Right atrium auricular region (tissue), 2 donors: ENCODE measurements around the gene CLEC16A. TPM values are rescaled to one million over a fixed set of nuclear protein-coding genes. Genes with fewer than 3 reads are reported as not detected.

Experiments used
- DNase-seq: peaks from one replicate; pipeline ENCODE4 v3.0.0-alpha.2; 2019; ENCODE audit warnings: low spot score
- H3K27ac ChIP-seq, 2 donors: fragments of 200-600 bp; sonication (generic); 1 replicate in 1 of 2; 2 replicates in 1 of 2; pipeline ENCODE4 v1.5.1; 2016 to 2019
- H3K27me3 ChIP-seq, 2 donors: fragments of 200-600 bp; sonication (generic); one replicate each; pipeline versions ENCODE4 v1.5.1 to v1.6.0; 2017 to 2019
- H3K36me3 ChIP-seq: fragments of 200-600 bp; sonication (generic); one replicate; pipeline ENCODE4 v1.5.1; 2016
- H3K4me1 ChIP-seq, 2 donors: fragments of 200-600 bp; sonication (generic); one replicate each; pipeline versions ENCODE4 v1.5.1 to v1.6.0; 2017 to 2019
- H3K4me3 ChIP-seq, 2 donors: fragments of 200-600 bp; sonication (generic); 1 replicate in 1 of 2; 2 replicates in 1 of 2; pipeline ENCODE4 v1.5.1; 2017 to 2019; ENCODE audit warnings: mild to moderate bottlenecking in 1 of 2, moderate library complexity in 1 of 2
- H3K9me3 ChIP-seq, 2 donors: fragments of 200-600 bp; sonication (generic); one replicate each; pipeline ENCODE4 v1.5.1; 2019
- total RNA-seq, 2 donors: library from RNA; depleted of rRNA; stranded (reverse); fragments of >200 nt; gene quantifications; one replicate each; pipeline ENCODE4 v1.1.0, GENCODE V29; 2016
- TF ChIP-seq, protein P1 (sequence below), 2 donors: fragments of 200-600 bp; sonication (generic); IDR thresholded peaks; one replicate each; pipeline ENCODE4 v1.5.1; 2019; ENCODE audit warnings: antibody characterized with exemption in 2 of 2

The CLEC16A gene
- total RNA-seq, 2 donors from 2014 or later, result 24.1 to 49.0 TPM

DNA sequence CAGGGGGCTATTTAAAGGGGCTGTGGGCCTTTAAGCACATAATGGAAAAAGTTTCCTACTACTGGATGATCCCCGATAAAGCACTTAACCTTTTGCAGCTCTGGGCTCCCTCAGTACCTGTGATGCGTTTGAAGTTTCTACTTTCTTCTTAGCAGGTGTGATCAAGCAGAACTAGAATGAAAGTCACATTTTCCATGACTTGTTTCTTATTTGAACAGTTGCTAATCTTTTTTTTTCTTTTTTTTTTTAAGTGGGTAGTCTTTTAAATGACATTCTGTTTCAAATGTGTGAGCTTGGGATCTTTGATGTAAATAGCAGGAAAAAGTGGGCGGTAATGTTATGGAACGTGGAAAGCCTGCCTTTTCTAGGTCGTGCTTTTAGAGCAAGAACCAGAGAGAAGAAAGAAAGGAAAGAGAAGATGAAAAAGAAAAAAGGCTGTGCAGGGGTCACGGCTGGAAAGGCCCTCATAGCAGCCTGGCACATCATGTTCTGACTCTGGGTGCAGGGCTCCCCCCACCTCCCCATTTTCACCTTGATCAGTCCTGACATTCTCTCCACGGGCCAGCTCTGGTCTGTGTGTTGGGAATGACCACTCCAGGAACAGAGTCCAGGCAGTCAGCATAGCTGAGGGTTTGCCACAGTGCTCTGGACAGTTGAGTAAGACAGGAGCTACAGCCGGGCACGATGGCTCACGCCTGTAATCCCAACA is 150.6 kb downstream of the CLEC16A start:
- Histone ChIP-seq H3K9me3 (no peaks in the 10 kb centered on the region), H3K27ac (no peak overlapping the region), H3K4me1 (peaks cover 0 to 13% of the 10 kb centered on the region in 2 donors), H3K4me3 (no peak overlapping the region), H3K36me3 (peaks cover 8% of the 10 kb centered on the region), H3K27me3 (no peaks in the 10 kb centered on the region)
- DNase-seq, result no peak
- TF ChIP-seq, protein P1, sequence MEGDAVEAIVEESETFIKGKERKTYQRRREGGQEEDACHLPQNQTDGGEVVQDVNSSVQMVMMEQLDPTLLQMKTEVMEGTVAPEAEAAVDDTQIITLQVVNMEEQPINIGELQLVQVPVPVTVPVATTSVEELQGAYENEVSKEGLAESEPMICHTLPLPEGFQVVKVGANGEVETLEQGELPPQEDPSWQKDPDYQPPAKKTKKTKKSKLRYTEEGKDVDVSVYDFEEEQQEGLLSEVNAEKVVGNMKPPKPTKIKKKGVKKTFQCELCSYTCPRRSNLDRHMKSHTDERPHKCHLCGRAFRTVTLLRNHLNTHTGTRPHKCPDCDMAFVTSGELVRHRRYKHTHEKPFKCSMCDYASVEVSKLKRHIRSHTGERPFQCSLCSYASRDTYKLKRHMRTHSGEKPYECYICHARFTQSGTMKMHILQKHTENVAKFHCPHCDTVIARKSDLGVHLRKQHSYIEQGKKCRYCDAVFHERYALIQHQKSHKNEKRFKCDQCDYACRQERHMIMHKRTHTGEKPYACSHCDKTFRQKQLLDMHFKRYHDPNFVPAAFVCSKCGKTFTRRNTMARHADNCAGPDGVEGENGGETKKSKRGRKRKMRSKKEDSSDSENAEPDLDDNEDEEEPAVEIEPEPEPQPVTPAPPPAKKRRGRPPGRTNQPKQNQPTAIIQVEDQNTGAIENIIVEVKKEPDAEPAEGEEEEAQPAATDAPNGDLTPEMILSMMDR (IDR thresholded peaks at IDR 0.05), result no peak

DNA sequence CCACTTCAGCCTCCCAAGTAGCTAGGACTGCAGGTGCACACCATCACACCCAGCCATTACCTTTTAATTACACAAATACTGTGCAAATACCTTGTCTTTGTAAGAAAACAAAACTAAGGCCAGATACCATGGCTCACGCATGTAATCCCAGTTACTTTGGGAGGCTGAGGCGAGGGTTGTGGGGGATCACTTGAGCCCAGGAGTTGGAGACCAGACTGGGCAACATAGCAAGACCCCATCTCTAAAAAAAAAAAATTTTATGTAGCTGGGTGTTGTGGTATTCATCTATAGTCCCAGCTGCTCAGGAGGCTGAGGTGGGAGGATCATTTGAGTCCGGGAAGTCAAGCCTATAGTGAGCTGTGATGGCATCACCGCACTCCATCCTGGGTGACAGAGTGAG is 151.6 kb downstream of the CLEC16A start:
- Histone ChIP-seq H3K27ac (no peak overlapping the region), H3K36me3 (peaks cover 8% of the 10 kb centered on the region), H3K27me3 (no peaks in the 10 kb centered on the region), H3K4me1 (peaks cover 0 to 21% of the 10 kb centered on the region in 2 donors), H3K4me3 (no peak overlapping the region), H3K9me3 (no peaks in the 10 kb centered on the region)
- TF ChIP-seq, protein P1 (IDR thresholded peaks at IDR 0.05), result no peak
- DNase-seq, result no peak

DNA sequence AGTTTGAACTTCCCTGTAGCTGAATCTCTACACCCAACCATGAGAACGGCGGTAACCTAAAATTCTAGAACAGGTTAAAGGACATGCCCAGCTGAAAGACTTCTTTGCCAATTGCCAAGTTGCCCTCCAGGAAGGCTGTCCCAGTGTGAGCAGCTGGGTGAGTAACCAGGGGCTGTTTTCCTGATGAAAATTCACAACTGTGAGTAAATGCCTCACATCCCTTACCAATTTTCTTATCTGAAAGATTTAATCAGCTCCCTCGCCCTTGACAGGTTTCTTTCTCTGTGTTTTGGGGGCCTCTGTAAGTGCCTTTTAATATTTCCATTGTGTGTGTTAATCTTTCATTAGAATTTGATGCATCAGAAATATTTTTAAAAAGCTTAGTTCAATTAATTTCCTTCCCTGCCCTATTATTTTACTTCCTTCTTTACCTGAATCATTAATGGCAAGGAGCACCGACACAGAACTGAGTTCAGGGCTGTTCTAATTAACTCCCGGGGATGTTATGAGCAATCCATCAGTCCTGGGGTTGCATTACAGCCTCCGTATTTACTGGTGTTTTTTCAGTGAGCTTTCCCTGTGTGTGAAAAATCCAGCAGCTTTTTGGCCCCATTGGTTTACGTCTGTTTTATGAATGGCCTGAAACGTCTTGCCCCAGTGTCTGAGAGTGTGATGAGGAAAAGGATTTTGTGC is 152.9 kb downstream of the CLEC16A start:
- TF ChIP-seq, protein P1 (IDR thresholded peaks at IDR 0.05), result no peak
- no peak for DNase-seq
- no peak overlapping the region for H3K4me3 ChIP-seq
- no peak overlapping the region for H3K27ac ChIP-seq
- no peaks in the 10 kb centered on the region for H3K9me3 ChIP-seq
- H3K4me1 ChIP-seq, result peaks cover 0 to 28% of the 10 kb centered on the region in 2 donors
- H3K27me3 ChIP-seq, result no peaks in the 10 kb centered on the region
- H3K36me3 ChIP-seq, result peaks cover 6% of the 10 kb centered on the region

DNA sequence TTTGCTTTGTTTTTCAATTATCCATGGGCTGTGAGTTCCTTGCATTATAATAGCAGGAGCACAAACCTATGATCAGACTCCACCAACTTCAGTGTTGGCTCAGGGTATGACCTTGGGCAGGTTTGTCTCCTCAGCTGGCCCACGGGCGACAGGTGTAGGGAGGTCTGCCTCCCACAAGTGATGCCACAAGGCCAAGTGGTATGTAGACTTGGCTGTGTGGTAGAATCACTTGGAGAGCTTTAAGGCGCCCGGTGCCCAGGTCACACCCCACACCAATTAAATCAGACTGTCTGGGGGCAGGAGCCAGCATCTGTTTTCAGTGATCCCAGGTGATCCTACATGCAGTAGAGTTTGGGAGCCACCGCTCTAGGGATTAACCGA is 153.4 kb downstream of the CLEC16A start:
- H3K4me1 ChIP-seq, result peaks cover 0 to 33% of the 10 kb centered on the region in 2 donors
- no peak overlapping the region for H3K4me3 ChIP-seq
- TF ChIP-seq, protein P1 (IDR thresholded peaks at IDR 0.05), result no peak
- no peaks in the 10 kb centered on the region for H3K9me3 ChIP-seq
- peaks cover 1% of the 10 kb centered on the region for H3K36me3 ChIP-seq
- H3K27ac ChIP-seq, result no peak overlapping the region
- H3K27me3 ChIP-seq, result no peaks in the 10 kb centered on the region
- no peak for DNase-seq

DNA sequence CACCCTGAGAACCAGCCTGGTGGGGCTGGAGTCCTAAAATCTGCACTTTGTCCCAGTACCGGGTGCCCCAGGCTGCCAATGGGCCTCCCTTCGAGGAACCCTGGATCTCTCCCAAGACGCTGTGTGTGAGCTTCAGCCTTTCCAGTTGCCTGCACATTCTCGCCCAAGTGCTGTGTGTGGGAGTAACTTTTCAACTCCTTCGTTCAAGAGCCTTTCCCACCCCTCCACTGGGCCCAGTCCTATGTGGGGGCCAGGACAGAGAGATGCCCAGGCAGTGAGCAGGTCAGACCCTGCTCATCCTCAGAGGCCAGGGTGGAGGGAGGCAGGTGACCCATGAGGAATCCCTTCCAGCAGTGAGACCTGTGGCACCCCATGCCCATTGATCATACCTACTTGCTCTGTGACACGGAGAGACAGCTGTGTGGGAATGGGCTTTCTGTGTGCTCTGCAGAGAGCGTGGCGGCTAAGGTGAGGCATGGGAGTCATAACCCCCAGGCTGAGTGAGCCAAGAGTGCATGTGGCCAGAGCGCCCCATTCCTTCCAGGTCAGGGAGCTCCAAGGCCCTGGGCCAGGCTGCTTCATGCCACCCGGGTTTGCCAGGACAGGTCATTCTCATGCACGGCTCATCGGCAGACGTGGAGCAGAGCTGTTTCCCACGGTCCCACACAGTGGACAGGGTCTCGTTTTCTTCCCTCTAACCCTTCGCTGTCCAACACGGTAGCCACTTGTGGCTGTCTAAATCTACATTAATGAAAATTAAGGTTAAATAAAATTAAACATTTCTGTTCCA is 154.4 kb downstream of the CLEC16A start:
- no peak overlapping the region for H3K4me3 ChIP-seq
- H3K4me1 ChIP-seq, result peaks cover 0 to 43% of the 10 kb centered on the region in 2 donors
- TF ChIP-seq, protein P1 (IDR thresholded peaks at IDR 0.05), result no peak
- no peaks in the 10 kb centered on the region for H3K36me3 ChIP-seq
- no peak overlapping the region for H3K27ac ChIP-seq
- no peaks in the 10 kb centered on the region for H3K9me3 ChIP-seq
- DNase-seq, result no peak
- H3K27me3 ChIP-seq, result no peaks in the 10 kb centered on the region
